HG03558 (cell line): Measurements from ENCODE around the gene MYOCD.

Experiments
- ATAC-seq: cut with Tn5 transposase; IDR thresholded peaks from one replicate; pipeline ENCODE4 v1.9.1; 2021; ENCODE audit warnings: moderate number of reproducible peaks; ENCODE audit not compliant: unreplicated experiment; ENCODE audit errors: extremely low read depth

The MYOCD gene

GRCh38 chr17:12739500-12739899, 73.8 kb downstream of the MYOCD start:
- ATAC-seq = no peak

- ATAC-seq = no peak
Observed at GRCh38 chr17:12743046-12743445, 77.4 kb downstream of the MYOCD start.

GRCh38 chr17:12744298-12744697, 78.6 kb downstream of the MYOCD start:
- no peak for ATAC-seq

- ATAC-seq = no peak
Observed at GRCh38 chr17:12744786-12745185, 79.1 kb downstream of the MYOCD start.

GRCh38 chr17:12745486-12745885, 79.8 kb downstream of the MYOCD start:
- ATAC-seq = no peak

- ATAC-seq = no peak
Observed at GRCh38 chr17:12756786-12757185, 91.1 kb downstream of the MYOCD start.

- no peak for ATAC-seq
Observed at GRCh38 chr17:12759090-12759489, 93.4 kb downstream of the MYOCD start.

- no peak for ATAC-seq
Observed at GRCh38 chr17:12765548-12765947, 99.9 kb downstream of the MYOCD start.

GRCh38 chr17:12768255-12768654, 102.6 kb downstream of the MYOCD start:
- ATAC-seq = no peak

- ATAC-seq = no peak
Observed at GRCh38 chr17:12769981-12770380, 104.3 kb downstream of the MYOCD start.

- no peak for ATAC-seq
Observed at GRCh38 chr17:12773153-12773552, 107.5 kb downstream of the MYOCD start.

- ATAC-seq = no peak
Observed at GRCh38 chr17:12789075-12789480, 123.4 kb downstream of the MYOCD start.

GRCh38 chr17:12789481-12790248, 124.0 kb downstream of the MYOCD start, which contains the start of gene ARHGAP44:
Gene ARHGAP44, plus strand, starts transcription at chr17:12789498. Its CDS starts 341 bp downstream, at chr17:12789839.
- ATAC-seq = peak; percentile 68

GRCh38 chr17:12790249-12791106, 124.8 kb downstream of the MYOCD start:
- ATAC-seq = no peak

GRCh38 chr17:12794919-12795532, 129.3 kb downstream of the MYOCD start:
- ATAC-seq = no peak

GRCh38 chr17:12800855-12801365, 135.2 kb downstream of the MYOCD start:
- ATAC-seq = no peak

GRCh38 chr17:12806630-12807029, 140.9 kb downstream of the MYOCD start:
- no peak for ATAC-seq

- no peak for ATAC-seq
Observed at GRCh38 chr17:12808723-12809122, 143.0 kb downstream of the MYOCD start.

GRCh38 chr17:12812877-12813276, 147.2 kb downstream of the MYOCD start:
- no peak for ATAC-seq

- no peak for ATAC-seq
Observed at GRCh38 chr17:12813664-12814063, 148.0 kb downstream of the MYOCD start.

- no peak for ATAC-seq
Observed at GRCh38 chr17:12814718-12815117, 149.0 kb downstream of the MYOCD start.
